HG03460 (cell line): ENCODE data around the gene RNF4.
"Not testable (repeated sequence)": the region's sequence is repeated elsewhere in the genome, so short reads cannot be mapped to it uniquely, and the experiment has no call there.

Source experiments
- ATAC-seq: cut with Tn5 transposase; IDR thresholded peaks from one replicate; pipeline ENCODE4 v1.9.1; 2021; ENCODE audit not compliant: unreplicated experiment

Gene RNF4

GRCh38 chr4:2457481-2458295 is 11.2 kb upstream of the RNF4 start:
- ATAC-seq: no peak

GRCh38 chr4:2458546-2459491 is 10.1 kb upstream of the RNF4 start:
- no peak for ATAC-seq

- no peak for ATAC-seq
These were observed 9.1 kb upstream of the RNF4 start for GRCh38 chr4:2459589-2460349.

DNA sequence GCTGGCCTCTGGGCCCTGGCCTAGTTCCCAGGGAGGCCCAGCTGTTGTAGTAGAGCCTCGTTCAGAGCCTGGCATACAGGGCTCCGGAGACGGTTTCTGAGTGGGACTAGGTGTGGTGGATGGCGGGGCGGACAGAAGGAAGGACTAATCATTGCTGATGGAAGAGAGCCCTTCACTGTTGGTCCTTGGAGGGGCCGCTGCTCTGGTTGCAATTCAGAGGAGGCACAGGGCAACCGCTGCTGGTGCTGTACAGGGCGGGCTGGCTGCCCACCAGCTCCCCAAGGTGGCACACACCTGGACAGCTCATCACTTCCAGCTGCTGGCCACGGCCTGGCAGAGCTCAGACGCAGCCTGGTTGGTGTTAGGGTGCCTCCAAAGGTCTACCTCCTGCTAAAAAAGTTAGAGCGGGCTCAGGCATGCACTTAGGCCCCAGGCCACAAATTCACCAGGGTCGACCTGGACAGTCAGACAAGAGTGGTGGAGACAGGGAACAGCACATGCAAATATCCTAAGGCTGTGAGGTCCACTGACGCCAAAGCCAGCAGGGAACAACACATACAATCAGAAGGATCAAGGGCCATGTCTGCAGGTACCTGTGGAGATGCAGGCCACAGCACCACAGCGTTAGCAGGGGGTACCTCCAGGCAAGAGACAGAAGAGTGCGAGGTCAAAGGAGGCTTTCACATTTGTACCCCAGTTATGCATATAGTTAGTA is 7.5 kb upstream of the RNF4 start:
- ATAC-seq: no peak

GRCh38 chr4:2462218-2462991 is 6.5 kb upstream of the RNF4 start:
- ATAC-seq: peak; percentile 75

- ATAC-seq: no peak
These were observed 5.7 kb upstream of the RNF4 start for GRCh38 chr4:2462992-2463762.

DNA sequence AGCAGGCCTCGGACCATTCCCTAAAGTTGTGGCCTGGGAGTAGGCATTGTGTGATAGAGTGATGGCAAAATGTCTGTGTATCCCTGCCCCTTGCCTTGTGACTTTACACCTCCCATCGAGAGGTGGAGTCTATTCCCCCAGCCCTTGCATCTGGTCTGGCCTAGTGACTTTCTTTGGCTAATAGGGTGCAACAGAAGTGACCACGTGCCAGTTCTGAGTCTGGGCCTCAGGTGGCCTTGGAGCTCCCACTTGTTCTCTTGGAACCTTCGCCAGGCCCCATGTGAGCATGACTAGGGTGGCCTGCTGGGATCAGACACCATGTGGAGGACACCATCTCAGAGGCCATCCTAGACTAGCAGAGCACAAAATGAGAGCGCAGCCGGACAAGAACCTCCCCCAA is 3.9 kb upstream of the RNF4 start:
- ATAC-seq: no peak

GRCh38 chr4:2465544-2465943 is 3.4 kb upstream of the RNF4 start:
- ATAC-seq: not testable (repeated sequence)

GRCh38 chr4:2469192-2469984 is 482 bp downstream of the RNF4 start:
- ATAC-seq: peak; percentile 50

DNA sequence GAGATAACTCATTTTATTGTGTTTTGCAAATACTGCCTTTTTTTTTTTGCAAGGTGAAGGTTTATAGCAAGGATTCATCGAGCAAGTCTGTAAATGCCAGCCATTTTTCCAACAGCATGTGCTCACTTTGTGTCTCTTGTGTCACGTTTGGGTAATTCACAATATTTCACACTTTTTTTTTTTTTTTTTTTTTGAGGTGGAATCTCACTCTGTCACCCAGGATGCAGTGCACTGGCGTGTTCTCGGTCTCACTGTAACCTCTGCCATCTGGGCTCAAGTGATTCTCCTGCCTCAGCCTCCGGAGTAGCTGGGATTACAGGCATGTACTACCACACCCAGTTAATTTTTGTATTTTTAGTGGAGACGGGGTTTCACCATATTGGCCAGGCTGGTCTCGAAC is 1.9 kb downstream of the RNF4 start:
- no peak for ATAC-seq

- ATAC-seq: no peak
These were observed 3.3 kb downstream of the RNF4 start for GRCh38 chr4:2472187-2472586.

DNA sequence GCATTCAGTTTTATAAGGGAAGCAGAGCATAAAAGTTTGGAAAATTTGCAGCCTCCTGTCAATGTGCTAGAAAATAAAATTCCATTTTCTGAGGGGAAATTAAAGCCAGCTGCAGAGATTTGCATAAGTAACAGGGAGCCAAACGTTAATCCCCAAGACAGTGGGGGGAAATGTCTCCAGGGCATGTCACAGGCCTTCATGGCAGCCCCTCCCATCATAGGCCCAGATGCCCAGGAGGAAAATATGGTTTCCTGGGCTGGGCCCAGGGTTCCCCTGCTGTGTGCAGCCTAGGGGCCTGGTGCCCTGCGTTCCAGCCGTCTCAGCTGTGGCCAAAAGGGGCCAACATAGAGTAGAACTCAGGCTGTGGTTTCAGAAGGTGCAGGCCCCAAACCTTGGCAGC is 9.3 kb downstream of the RNF4 start:
- ATAC-seq: no peak

DNA sequence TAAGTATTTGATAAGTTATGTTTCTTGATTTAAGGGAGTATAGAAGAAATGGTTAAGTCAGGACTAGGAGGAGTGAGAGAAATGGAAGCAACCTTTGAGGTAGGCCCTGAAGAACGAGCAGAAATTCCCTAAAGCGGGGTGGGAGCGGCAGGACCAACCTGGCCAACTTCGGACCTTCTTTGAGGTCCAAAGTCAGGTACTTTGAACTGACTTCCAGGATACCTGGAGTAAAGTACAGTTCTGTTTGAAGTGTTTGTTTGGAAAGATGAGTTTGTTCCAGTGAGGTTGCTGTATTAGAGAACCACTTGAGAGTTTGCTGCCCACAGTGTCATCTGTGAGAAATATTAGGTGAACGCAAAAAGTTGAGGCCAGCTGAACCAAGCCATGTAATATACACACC is 11.7 kb downstream of the RNF4 start:
- no peak for ATAC-seq

- no peak for ATAC-seq
These were observed 13.3 kb downstream of the RNF4 start for GRCh38 chr4:2482192-2482591.

DNA sequence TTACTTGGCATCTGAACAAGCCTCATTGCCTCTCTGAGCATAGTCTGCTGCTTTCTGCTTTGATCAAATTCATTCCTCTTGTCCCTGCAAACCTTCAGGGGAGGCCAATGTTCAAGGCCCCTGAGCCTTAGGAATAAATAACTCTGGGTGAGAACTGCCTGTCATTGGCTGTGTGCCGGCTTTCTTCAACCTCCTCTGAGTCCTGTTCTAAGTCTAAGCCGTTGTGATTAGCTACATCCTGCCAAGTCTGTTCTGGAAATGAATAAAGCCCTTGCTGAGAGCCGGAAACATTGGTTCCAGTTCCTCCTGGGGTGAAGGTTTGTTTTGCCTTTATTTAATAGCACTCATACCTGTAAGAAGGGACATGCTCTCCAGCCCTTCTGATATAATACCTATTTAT is 13.8 kb downstream of the RNF4 start:
- ATAC-seq: peak; percentile 56

- ATAC-seq: peak; percentile 1
These were observed 14.3 kb downstream of the RNF4 start for GRCh38 chr4:2483237-2483636.

- no peak for ATAC-seq
These were observed 15.3 kb downstream of the RNF4 start for GRCh38 chr4:2484185-2484584.

DNA sequence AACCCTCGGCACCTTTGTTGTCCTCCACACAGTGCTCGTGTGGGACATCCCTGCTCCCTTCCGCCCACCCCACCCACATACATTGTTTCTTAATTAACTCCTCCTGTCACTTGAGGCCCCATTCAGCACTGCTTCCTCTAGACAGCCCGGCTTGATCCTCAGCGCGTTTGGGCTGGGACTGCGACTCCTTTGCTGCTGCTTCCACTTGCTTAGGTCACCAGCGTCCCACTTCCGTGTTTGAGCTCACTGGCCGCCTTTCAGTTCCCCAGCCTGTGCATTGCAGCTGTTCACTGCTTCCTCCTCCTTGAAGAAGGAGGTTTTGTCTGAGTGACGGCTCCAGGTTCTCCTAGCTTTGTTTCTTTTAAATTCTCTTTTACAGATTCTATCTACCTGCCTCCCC is 16.1 kb downstream of the RNF4 start:
- peak; percentile 63 for ATAC-seq
